OCI-LY1 (cell line): Measurements from ENCODE around the gene MVB12B.
A peak's percentile ranks its signal among the peaks of the same experiment; 100 is the strongest.

Source experiments
- H2AFZ ChIP-seq: fragments of 200-600 bp; sonication (generic), shearing (Covaris generic); 2 replicates; pipeline ENCODE4 v1.6.0; 2014; ENCODE audit warnings: antibody characterized with exemption, mild to moderate bottlenecking, low read length
- H3F3A ChIP-seq: fragments of 200-600 bp; sonication (generic), shearing (Covaris generic); 2 replicates; pipeline ENCODE4 v1.6.0; 2014; ENCODE audit warnings: mild to moderate bottlenecking, antibody characterized with exemption, low read length, moderate library complexity; ENCODE audit not compliant: insufficient read depth
- H3K27ac ChIP-seq: fragments of 200-600 bp; sonication (generic); 2 replicates; pipeline ENCODE4 v1.5.1; 2014; ENCODE audit warnings: low read length, mixed run types, mild to moderate bottlenecking, low read depth; ENCODE audit not compliant: poor library complexity, severe bottlenecking
- H3K27me3 ChIP-seq: fragments of 200-600 bp; sonication (generic); 2 replicates; pipeline ENCODE4 v1.6.0; 2014; ENCODE audit warnings: antibody characterized with exemption, mild to moderate bottlenecking, low read length, moderate library complexity; ENCODE audit not compliant: insufficient read depth
- H3K36me3 ChIP-seq: fragments of 200-600 bp; sonication (generic); 2 replicates; pipeline ENCODE4 v1.6.1; 2014; ENCODE audit warnings: mild to moderate bottlenecking, antibody characterized with exemption, low read length, moderate library complexity, mixed read lengths; ENCODE audit not compliant: insufficient read depth
- H3K4me1 ChIP-seq: fragments of 200-600 bp; sonication (generic); 2 replicates; pipeline ENCODE4 v1.5.1; 2014; ENCODE audit warnings: mild to moderate bottlenecking, low read length, moderate library complexity; ENCODE audit not compliant: insufficient read depth, severe bottlenecking
- H3K4me2 ChIP-seq: fragments of 200-600 bp; sonication (generic), shearing (Covaris generic); 2 replicates; pipeline ENCODE4 v1.6.1; 2014; ENCODE audit warnings: low read length
- H3K4me3 ChIP-seq: fragments of 200-600 bp; sonication (generic); 2 replicates; pipeline ENCODE4 v1.5.1; 2014; ENCODE audit warnings: low read length, low read depth, mild to moderate bottlenecking, mixed read lengths; ENCODE audit not compliant: poor library complexity, severe bottlenecking
- H3K79me2 ChIP-seq: fragments of 200-600 bp; shearing (Covaris generic); 2 replicates; pipeline ENCODE4 v1.6.1; 2016; ENCODE audit warnings: mixed run types, low read length, mixed read lengths; ENCODE audit not compliant: insufficient read depth
- H3K9ac ChIP-seq: fragments of 200-600 bp; sonication (generic), shearing (Covaris generic); 2 replicates; pipeline ENCODE4 v1.6.1; 2014; ENCODE audit warnings: mild to moderate bottlenecking, low read length, mixed read lengths
- H3K9me2 ChIP-seq: fragments of 200-600 bp; sonication (generic), shearing (Covaris generic); 2 replicates; pipeline ENCODE4 v1.6.1; 2014; ENCODE audit warnings: low read depth, mild to moderate bottlenecking, low read length, mixed read lengths
- H3K9me3 ChIP-seq: fragments of 200-600 bp; shearing (Covaris generic); 2 replicates; pipeline ENCODE4 v1.6.1; 2014; ENCODE audit warnings: low read length, mixed read lengths
- H4K20me1 ChIP-seq: fragments of 200-600 bp; sonication (generic), shearing (Covaris generic); 2 replicates; pipeline ENCODE4 v1.6.0; 2016; ENCODE audit warnings: mild to moderate bottlenecking, low read length; ENCODE audit not compliant: insufficient read depth
- CTCF ChIP-seq: fragments of 200-600 bp; sonication (generic), shearing (Covaris generic); IDR thresholded peaks from 2 replicates; pipeline ENCODE4 v1.5.1; 2017; ENCODE audit warnings: mild to moderate bottlenecking, antibody characterized with exemption, low read length, moderate library complexity, mixed read lengths
- EZH2 ChIP-seq: fragments of 200-600 bp; sonication (generic), shearing (Covaris generic); IDR thresholded peaks from 2 replicates; pipeline ENCODE4 v1.8.0; 2017; ENCODE audit warnings: borderline replicate concordance, mixed run types, mild to moderate bottlenecking, antibody characterized with exemption, low read length, moderate library complexity, mixed read lengths

Gene MVB12B

GRCh38 chr9:126383406-126384046, 56.9 kb downstream of the MVB12B start:
- no peaks in the 10 kb centered on the region for H3F3A ChIP-seq
- no peaks in the 10 kb centered on the region for H4K20me1 ChIP-seq
- TF ChIP-seq EZH2 = no peak
- TF ChIP-seq CTCF = no peak
- no peak overlapping the region for H3K4me2 ChIP-seq
- H3K4me3 ChIP-seq = no peak overlapping the region
- H3K9me2 ChIP-seq = no peaks in the 10 kb centered on the region
- no peaks in the 10 kb centered on the region for H3K9me3 ChIP-seq
- H3K27ac ChIP-seq = no peak overlapping the region
- no peak overlapping the region for H2AFZ ChIP-seq
- no peaks in the 10 kb centered on the region for H3K4me1 ChIP-seq
- H3K79me2 ChIP-seq = no peaks in the 10 kb centered on the region
- H3K36me3 ChIP-seq = no peaks in the 10 kb centered on the region
- H3K9ac ChIP-seq = no peak overlapping the region
- no peaks in the 10 kb centered on the region for H3K27me3 ChIP-seq

GRCh38 chr9:126384926-126385325, 58.3 kb downstream of the MVB12B start:
- no peaks in the 10 kb centered on the region for H3K9me2 ChIP-seq
- H3K9ac ChIP-seq = no peak overlapping the region
- no peaks in the 10 kb centered on the region for H3K9me3 ChIP-seq
- H4K20me1 ChIP-seq = no peaks in the 10 kb centered on the region
- no peaks in the 10 kb centered on the region for H3K36me3 ChIP-seq
- no peak overlapping the region for H2AFZ ChIP-seq
- TF ChIP-seq EZH2 (no peak), CTCF (no peak)
- H3K4me3 ChIP-seq = no peak overlapping the region
- no peaks in the 10 kb centered on the region for H3K79me2 ChIP-seq
- H3K27me3 ChIP-seq = no peaks in the 10 kb centered on the region
- no peaks in the 10 kb centered on the region for H3K4me1 ChIP-seq
- H3K27ac ChIP-seq = no peak overlapping the region
- H3F3A ChIP-seq = no peaks in the 10 kb centered on the region
- no peak overlapping the region for H3K4me2 ChIP-seq

- H3K36me3 ChIP-seq = no peaks in the 10 kb centered on the region
- no peaks in the 10 kb centered on the region for H3K4me1 ChIP-seq
- no peaks in the 10 kb centered on the region for H3K79me2 ChIP-seq
- no peaks in the 10 kb centered on the region for H3K9me2 ChIP-seq
- no peak for TF ChIP-seq EZH2
- peak; percentile 31; the same call in 1 of the 2 replicates for TF ChIP-seq CTCF
- no peak overlapping the region for H3K9ac ChIP-seq
- no peaks in the 10 kb centered on the region for H3K27me3 ChIP-seq
- no peak overlapping the region for H3K4me3 ChIP-seq
- H3K9me3 ChIP-seq = no peaks in the 10 kb centered on the region
- no peak overlapping the region for H3K4me2 ChIP-seq
- H2AFZ ChIP-seq = no peak overlapping the region
- no peak overlapping the region for H3K27ac ChIP-seq
- no peaks in the 10 kb centered on the region for H3F3A ChIP-seq
- H4K20me1 ChIP-seq = no peaks in the 10 kb centered on the region
These were observed 59.5 kb downstream of the MVB12B start for GRCh38 chr9:126386088-126386487.
